AG10803 (cell line): ENCODE results near the gene WBP11.
"Not testable (repeated sequence)": the region's sequence is repeated elsewhere in the genome, so short reads cannot be mapped to it uniquely, and the experiment has no call there.

ENCODE experiments used
- DNase-seq: peaks from one replicate; pipeline ENCODE4 v3.0.0; 2010; ENCODE audit warnings: low read depth
- H3K4me3 ChIP-seq: 2 replicates; pipeline ENCODE4 v1.5.1; 2011; ENCODE audit warnings: mild to moderate bottlenecking, low read length, control low read depth
- CTCF ChIP-seq: conservative IDR thresholded peaks from 2 replicates; pipeline ENCODE4 v1.5.1; 2011; ENCODE audit warnings: mild to moderate bottlenecking, low read length, control low read depth, inconsistent platforms

Gene WBP11

DNA sequence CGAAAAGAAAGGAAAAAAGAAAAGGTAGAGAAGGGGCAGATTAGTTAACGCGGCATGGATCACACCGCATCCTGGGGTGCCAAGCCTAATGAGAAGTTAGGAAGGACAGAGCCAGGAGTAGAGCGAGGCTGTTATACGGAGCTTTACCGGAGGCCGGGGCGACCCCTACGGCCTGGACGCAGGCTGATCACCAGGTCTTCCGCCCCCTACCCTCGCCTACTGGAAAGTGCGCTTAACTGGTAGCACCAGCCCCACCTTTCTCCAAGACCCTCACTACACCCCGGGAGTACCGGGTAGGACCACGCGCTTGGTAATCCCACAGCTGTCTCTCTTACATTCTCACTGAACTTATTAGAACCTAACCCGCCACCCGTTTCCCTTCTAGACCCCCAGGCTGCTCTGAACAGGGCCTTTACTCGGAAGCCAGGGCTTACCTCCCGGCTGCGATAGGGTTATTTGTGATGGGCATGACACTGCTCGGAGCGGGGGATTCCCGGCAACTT, 33.8 kb downstream of the WBP11 start:
- peak overlapping the region; percentile 98 for H3K4me3 ChIP-seq
- peak; percentile 26 for TF ChIP-seq CTCF
- DNase-seq = peak; percentile 12

DNA sequence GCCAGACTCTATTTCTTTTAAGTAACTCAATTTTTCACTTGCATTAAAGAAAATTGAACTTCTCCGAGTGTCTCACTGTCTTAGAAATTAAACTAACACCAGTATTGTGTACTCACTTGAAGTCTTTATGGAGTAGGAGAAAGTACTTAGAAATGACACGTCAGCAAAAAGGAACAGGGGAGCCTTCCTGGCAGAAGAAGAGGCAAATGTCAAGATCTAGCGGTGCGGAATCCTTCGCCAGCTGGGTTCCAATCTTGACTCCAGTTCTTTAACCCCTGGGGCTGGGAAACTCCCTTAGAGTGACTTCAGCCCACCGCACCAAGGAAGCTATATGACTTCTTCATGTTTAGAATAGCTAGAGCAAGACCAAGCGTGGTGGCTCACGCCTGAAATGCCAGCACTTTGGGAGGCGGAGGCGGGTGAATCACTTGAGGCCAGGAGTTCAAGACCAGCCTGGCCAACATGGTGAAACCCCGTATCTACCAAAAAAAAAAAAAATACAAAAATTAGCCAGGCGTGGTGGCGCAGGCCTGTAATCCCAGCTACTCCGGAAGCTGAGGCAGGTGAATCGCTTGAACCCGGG, 34.4 kb downstream of the WBP11 start:
- peak overlapping the region; percentile 98 for H3K4me3 ChIP-seq
- TF ChIP-seq CTCF = no peak
- peak; percentile 22 for DNase-seq

DNA sequence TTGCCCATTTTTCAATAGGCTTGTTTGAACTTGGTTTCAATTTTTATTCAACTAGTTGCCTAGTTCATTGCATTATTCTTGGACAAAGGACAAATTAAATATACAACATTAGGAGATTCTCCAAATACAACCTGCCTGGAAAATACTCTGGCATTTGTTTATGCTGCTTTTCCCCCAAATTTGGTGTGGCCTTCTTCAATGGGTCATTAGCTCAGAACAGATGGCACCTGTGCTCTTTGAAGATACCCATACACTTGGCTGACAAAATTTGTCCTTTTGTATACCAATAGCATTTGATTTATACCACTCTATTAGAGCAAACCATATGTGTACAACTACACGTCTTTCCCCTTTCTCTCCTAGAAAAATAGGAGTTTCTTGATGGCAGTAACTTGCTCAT, 35.7 kb downstream of the WBP11 start:
- no peak overlapping the region for H3K4me3 ChIP-seq
- no peak for DNase-seq
- no peak for TF ChIP-seq CTCF

GRCh38 chr12:14766649-14767215, 36.5 kb downstream of the WBP11 start:
- DNase-seq = no peak
- no peak for TF ChIP-seq CTCF
- no peak overlapping the region for H3K4me3 ChIP-seq

DNA sequence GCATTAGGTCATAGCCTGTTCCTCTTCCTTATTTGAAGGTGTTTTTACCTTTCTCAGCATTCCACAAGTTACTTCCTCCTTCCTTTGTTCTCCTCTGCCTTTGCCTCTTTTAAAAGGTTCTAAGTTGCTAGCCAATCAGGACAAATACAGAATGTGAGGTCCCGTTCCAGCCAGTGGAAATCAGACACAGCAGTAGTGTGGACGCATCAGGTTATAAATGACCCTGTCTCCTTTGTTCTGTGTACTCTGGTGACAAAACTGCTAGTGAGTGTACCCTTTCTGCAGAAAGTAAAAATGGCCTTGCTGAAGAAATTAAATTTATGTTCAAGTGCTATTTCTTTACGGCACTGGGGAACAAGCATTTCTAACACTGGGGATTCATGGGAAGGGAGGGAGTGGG, 37.3 kb downstream of the WBP11 start:
- not testable (repeated sequence) for H3K4me3 ChIP-seq, DNase-seq

GRCh38 chr12:14765398-14765797, 37.9 kb downstream of the WBP11 start:
- DNase-seq = no peak
- no peak for TF ChIP-seq CTCF
- H3K4me3 ChIP-seq = no peak overlapping the region

DNA sequence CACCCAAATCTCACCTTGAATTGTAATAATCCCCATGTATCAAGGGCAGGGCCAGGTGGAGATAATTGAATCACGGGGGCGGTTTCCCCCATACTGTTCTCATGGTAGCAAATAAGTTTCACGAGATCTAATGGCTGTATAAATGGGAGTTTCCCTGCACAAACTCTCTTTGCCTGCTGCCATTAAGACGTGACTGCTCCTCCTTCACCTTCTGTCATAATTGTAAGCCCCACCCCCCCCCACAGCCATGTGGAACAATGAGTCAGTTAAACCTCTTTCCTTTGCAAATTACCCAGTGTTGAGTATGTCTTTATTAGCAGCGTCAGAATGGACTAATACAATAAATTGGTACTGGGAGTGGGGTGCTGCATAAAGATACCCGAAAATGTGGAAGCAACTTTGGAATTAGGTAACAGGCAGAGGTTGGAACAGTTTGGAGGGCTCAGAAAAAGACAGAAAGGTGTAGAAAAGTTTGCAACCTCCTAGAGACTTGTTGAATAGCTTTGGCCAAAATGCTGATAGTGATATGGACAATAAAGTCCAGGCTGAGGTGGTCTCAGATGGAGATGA, 43.5 kb downstream of the WBP11 start:
- DNase-seq, H3K4me3 ChIP-seq: not testable (repeated sequence)

DNA sequence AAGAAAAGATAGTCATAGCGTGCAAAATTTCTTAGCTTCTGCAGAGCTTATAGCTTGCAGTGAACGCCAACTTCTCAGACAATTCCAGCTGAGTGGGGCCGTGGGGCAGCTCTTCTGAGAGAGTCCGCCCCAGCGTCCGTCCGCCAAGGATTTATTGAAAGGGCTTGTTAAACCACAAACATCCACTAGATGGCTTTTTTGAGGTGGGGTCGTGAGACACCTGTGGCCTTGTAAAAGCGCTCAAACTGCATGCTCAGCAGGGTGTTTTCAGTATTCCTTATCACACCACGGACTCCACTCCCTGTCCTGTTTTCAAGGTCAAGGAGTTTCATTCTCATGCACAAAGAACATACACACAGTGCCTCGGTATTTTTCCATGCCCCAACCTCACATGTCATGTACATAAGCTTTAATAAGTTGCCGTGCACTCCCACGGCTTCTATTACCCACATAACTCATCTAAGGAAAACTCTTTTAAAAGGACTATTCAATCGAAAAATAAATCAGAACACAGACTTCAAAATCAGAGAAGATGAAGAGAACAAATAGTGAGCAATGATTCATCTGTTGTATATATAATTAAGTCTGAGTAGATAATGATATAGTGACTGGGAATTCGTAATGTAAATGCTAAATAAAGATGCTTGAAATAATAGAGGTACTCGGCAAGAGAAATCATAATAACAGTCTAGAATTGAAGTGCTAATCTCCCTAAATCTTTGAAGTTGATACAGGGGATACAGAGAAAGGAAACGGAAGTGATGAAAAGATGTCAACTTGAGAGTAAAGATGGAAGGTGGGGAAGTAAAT, 46.7 kb downstream of the WBP11 start:
- no peak for DNase-seq
- peak; percentile 22; the same call in 1 of the 2 replicates for TF ChIP-seq CTCF
- no peak overlapping the region for H3K4me3 ChIP-seq
